GM23248 (cell line): ENCODE measurements around the gene OR7A17.

Experiments
- EZH2 ChIP-seq: fragments of 200-600 bp; sonication (generic); IDR thresholded peaks from 2 replicates; pipeline ENCODE4 v1.6.1; 2018; ENCODE audit warnings: antibody characterized with exemption, mild to moderate bottlenecking; ENCODE audit not compliant: insufficient read depth, poor library complexity, severe bottlenecking
- EZH2phosphoT487 ChIP-seq: fragments of 200-600 bp; sonication (generic); IDR thresholded peaks from 2 replicates; pipeline ENCODE4 v1.6.1; 2018; ENCODE audit warnings: antibody characterized with exemption, moderate library complexity, mild to moderate bottlenecking, low read depth; ENCODE audit not compliant: insufficient read depth

GRCh38 chr19:14889994-14890642 lies 4.2 kb upstream of the OR7A17 start:
- no peak for TF ChIP-seq EZH2
- no peak for TF ChIP-seq EZH2phosphoT487
